ENCODE measurements around the gene PPP1R3A. TPM values are rescaled to one million over a fixed set of nuclear protein-coding genes. Genes with fewer than 3 reads are reported as not detected.

The PPP1R3A gene
- total and polyA plus RNA-seq, 2 of the 4 experiments (the other 2 are of a cell fraction): not detected

- Histone ChIP-seq H3K4me2 (ENCODE audit: low read depth, low read length) (no peak overlapping the region), H2AK5ac (ENCODE audit: low read depth, low read length) (no peak overlapping the region), H2BK120ac (ENCODE audit: low read depth, low read length) (no peak overlapping the region), H3K27ac (ENCODE audit: insufficient read depth, low read length) (no peak overlapping the region), H3K9me3 (ENCODE audit: control insufficient read depth, insufficient read depth, low read length) (no peaks in the 10 kb centered on the region), H3K18ac (ENCODE audit: low read depth, low read length) (no peak overlapping the region), H3K27me3 (ENCODE audit: control insufficient read depth, insufficient read depth, low read length) (no peaks in the 10 kb centered on the region), H3K4me3 (ENCODE audit: insufficient read depth, low read depth, low read length) (no peak overlapping the region), H3K56ac (ENCODE audit: extremely low read depth, insufficient read depth, low read length) (no peak overlapping the region), H2BK20ac (ENCODE audit: low read depth, low read length) (no peak overlapping the region), H3K14ac (replicated peaks; ENCODE audit: low read depth, low read length) (no peak overlapping the region), H2AFZ (replicated peaks; ENCODE audit: low read length, poor library complexity) (no peak overlapping the region), H3K4me1 (ENCODE audit: control insufficient read depth, insufficient read depth, low read length) (no peaks in the 10 kb centered on the region), H2BK5ac (ENCODE audit: low read depth, low read length, poor library complexity, severe bottlenecking) (no peak overlapping the region), H4K8ac (ENCODE audit: low read depth in 2 of 2, low read length in 2 of 2) (no peak overlapping the region), H2AK9ac (replicated peaks; ENCODE audit: low read depth, low read length, poor library complexity) (no peak overlapping the region), H3K9ac (ENCODE audit: low read depth, low read length) (no peak overlapping the region), H3K23ac (ENCODE audit: low read depth, low read length) (no peak overlapping the region), H4K91ac (ENCODE audit: insufficient read depth, low read depth, low read length) (no peak overlapping the region), H4K20me1 (ENCODE audit: insufficient read depth, low read length) (no peaks in the 10 kb centered on the region), H3K36me3 (ENCODE audit: control insufficient read depth, insufficient read depth, low read length) (no peaks in the 10 kb centered on the region), H3K79me1 (ENCODE audit: low read depth in 1 of 2, low read length in 2 of 2) (no peaks in the 10 kb centered on the region), H4K5ac (ENCODE audit: low read depth, low read length) (no peak overlapping the region), H3K4ac (ENCODE audit: low read depth, low read length) (no peak overlapping the region), H3K9me1 (ENCODE audit: insufficient read depth, low read length) (no peaks in the 10 kb centered on the region), H2BK15ac (ENCODE audit: low read depth, low read length) (no peak overlapping the region)
- TF ChIP-seq RAD21 (IDR thresholded peaks at IDR 0.05; ENCODE audit: low read length) (no peak), NFE2L2 (IDR thresholded peaks at IDR 0.05; ENCODE audit: low read depth, low read length) (no peak), MAZ (IDR thresholded peaks at IDR 0.05; ENCODE audit: borderline replicate concordance, low read depth, low read length) (no peak), MAFK (IDR thresholded peaks at IDR 0.05; ENCODE audit: low read depth, low read length) (no peak)
- TF ChIP-seq, protein P1, sequence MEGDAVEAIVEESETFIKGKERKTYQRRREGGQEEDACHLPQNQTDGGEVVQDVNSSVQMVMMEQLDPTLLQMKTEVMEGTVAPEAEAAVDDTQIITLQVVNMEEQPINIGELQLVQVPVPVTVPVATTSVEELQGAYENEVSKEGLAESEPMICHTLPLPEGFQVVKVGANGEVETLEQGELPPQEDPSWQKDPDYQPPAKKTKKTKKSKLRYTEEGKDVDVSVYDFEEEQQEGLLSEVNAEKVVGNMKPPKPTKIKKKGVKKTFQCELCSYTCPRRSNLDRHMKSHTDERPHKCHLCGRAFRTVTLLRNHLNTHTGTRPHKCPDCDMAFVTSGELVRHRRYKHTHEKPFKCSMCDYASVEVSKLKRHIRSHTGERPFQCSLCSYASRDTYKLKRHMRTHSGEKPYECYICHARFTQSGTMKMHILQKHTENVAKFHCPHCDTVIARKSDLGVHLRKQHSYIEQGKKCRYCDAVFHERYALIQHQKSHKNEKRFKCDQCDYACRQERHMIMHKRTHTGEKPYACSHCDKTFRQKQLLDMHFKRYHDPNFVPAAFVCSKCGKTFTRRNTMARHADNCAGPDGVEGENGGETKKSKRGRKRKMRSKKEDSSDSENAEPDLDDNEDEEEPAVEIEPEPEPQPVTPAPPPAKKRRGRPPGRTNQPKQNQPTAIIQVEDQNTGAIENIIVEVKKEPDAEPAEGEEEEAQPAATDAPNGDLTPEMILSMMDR (conservative IDR thresholded peaks at IDR 0.05; ENCODE audit: low read depth, low read length): no peak
- TF ChIP-seq, protein P2, sequence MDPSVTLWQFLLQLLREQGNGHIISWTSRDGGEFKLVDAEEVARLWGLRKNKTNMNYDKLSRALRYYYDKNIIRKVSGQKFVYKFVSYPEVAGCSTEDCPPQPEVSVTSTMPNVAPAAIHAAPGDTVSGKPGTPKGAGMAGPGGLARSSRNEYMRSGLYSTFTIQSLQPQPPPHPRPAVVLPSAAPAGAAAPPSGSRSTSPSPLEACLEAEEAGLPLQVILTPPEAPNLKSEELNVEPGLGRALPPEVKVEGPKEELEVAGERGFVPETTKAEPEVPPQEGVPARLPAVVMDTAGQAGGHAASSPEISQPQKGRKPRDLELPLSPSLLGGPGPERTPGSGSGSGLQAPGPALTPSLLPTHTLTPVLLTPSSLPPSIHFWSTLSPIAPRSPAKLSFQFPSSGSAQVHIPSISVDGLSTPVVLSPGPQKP (IDR thresholded peaks at IDR 0.05; ENCODE audit: borderline replicate concordance, low read depth, low read length): no peak
- BruUV-seq (replicated peaks): no TSS peak
- dilution Hi-C loops (cut with HindIII; ENCODE audit: low sequenced_read_pairs, unreplicated experiment) (no loop called here), in situ Hi-C loops (cut with MboI; ENCODE audit: low sequenced_read_pairs) (no loop called here), intact Hi-C loops (cut with micrococcal nuclease) (no loop called here)
- DNase-seq (no peak), ATAC-seq (ENCODE audit: low read depth) (no peak)
- ChIA-PET POLR2A (ENCODE audit: unreplicated experiment) (no interaction called here), CTCF (no interaction called here)
- WGBS, 2 experiments (ENCODE audit: extremely low coverage in 2 of 2, insufficient read length in 1 of 2): no CpG with 5 or more reads among the region's 1 CpG
These were observed 45.8 kb downstream of the PPP1R3A start for GRCh38 chr7:113872981-113873380.

Data from IMR-90 (cell line).